HepG2 (cell line): ENCODE measurements around the gene WWP2. TPM values are rescaled to one million over a fixed set of nuclear protein-coding genes. Genes with fewer than 3 reads are reported as not detected.

Source experiments
- GFI1 ChIP-seq: sonication (generic); formaldehyde crosslinking; IDR thresholded peaks from 2 replicates; pipeline ENCODE4 v1.5.0; 2020; ENCODE audit warnings: missing genetic modification reagents, mild to moderate bottlenecking, borderline replicate concordance
- HHEX ChIP-seq: IDR thresholded peaks from 2 replicates; pipeline ENCODE4 v1.6.1; 2016; ENCODE audit warnings: control low read depth
- HMGA1 ChIP-seq: sonication (generic); formaldehyde crosslinking; conservative IDR thresholded peaks from 2 replicates; pipeline ENCODE4 v1.4.0; 2020; ENCODE audit warnings: missing genetic modification reagents
- HNRNPUL1 ChIP-seq: fragments of 200-400 bp; formaldehyde crosslinking; IDR thresholded peaks from 2 replicates; pipeline ENCODE4 v1.6.1; 2017; ENCODE audit warnings: low read depth, mild to moderate bottlenecking, low read length, moderate library complexity
- KMT2B ChIP-seq: IDR thresholded peaks from 2 replicates; pipeline ENCODE4 v1.6.1; 2016; ENCODE audit warnings: missing genetic modification reagents, missing compliant biosample characterization
- NFIC ChIP-seq: IDR thresholded peaks from 2 replicates; pipeline ENCODE4 v1.6.1; 2012; ENCODE audit warnings: mild to moderate bottlenecking, low read length, inconsistent platforms
- NFYC ChIP-seq: IDR thresholded peaks from 2 replicates; pipeline ENCODE4 v1.6.1; 2016; ENCODE audit warnings: missing genetic modification reagents, missing compliant biosample characterization
- POLR2G ChIP-seq: fragments of 200-400 bp; formaldehyde crosslinking; IDR thresholded peaks from 2 replicates; pipeline ENCODE4 v1.6.1; 2018; ENCODE audit warnings: mild to moderate bottlenecking, low read depth, low read length, moderate library complexity
- RARA ChIP-seq: IDR thresholded peaks from 2 replicates; pipeline ENCODE4 v1.6.1; 2016; ENCODE audit warnings: missing genetic modification reagents, missing compliant biosample characterization
- RARG ChIP-seq: sonication (generic); formaldehyde crosslinking; IDR thresholded peaks from 2 replicates; pipeline ENCODE4 v1.4.0; 2020; ENCODE audit warnings: low read depth, mild to moderate bottlenecking, missing genetic modification reagents
- RBFOX2 ChIP-seq: fragments of 200-400 bp; formaldehyde crosslinking; IDR thresholded peaks from 2 replicates; pipeline ENCODE4 v1.6.1; 2017; ENCODE audit warnings: low read depth, mild to moderate bottlenecking, low read length
- RELA ChIP-seq: sonication (generic); formaldehyde crosslinking; IDR thresholded peaks from 2 replicates; pipeline ENCODE4 v1.4.0; 2020; ENCODE audit warnings: missing genetic modification reagents
- SOX6 ChIP-seq, 2 experiments: fragments of 450-650 bp in 1 of 2; sonication (generic) in 1 of 2; formaldehyde crosslinking in 1 of 2; IDR thresholded peaks; 2 replicates each; pipeline versions ENCODE4 v1.4.0 to v1.6.1; 2017 to 2020; ENCODE audit warnings: antibody characterized with exemption in 1 of 2, mild to moderate bottlenecking in 1 of 2, missing genetic modification reagents in 1 of 2
- TAF1 ChIP-seq: sonication (generic); formaldehyde crosslinking; IDR thresholded peaks from 2 replicates; pipeline ENCODE4 v1.4.0; 2020; ENCODE audit warnings: missing genetic modification reagents
- TEAD2 ChIP-seq: sonication (generic); formaldehyde crosslinking; IDR thresholded peaks from 2 replicates; pipeline ENCODE4 v1.9.0; 2021; ENCODE audit warnings: missing genetic modification reagents
- YEATS2 ChIP-seq: sonication (generic); formaldehyde crosslinking; IDR thresholded peaks from 2 replicates; pipeline ENCODE4 v1.4.0; 2020; ENCODE audit warnings: missing genetic modification reagents, borderline replicate concordance
- ZNF260 ChIP-seq: sonication (generic); formaldehyde crosslinking; IDR thresholded peaks from 2 replicates; pipeline ENCODE4 v1.4.0; 2020; ENCODE audit warnings: missing genetic modification reagents, low read depth, mild to moderate bottlenecking, borderline replicate concordance
- ZNF331 ChIP-seq: sonication (generic); formaldehyde crosslinking; IDR thresholded peaks from 2 replicates; pipeline ENCODE4 v1.4.0; 2020; ENCODE audit warnings: missing genetic modification reagents
- ZNF441 ChIP-seq: sonication (generic); formaldehyde crosslinking; IDR thresholded peaks from 2 replicates; pipeline ENCODE4 v1.7.0; 2021; ENCODE audit warnings: missing genetic modification reagents, borderline replicate concordance
- ZNF572 ChIP-seq: sonication (generic); formaldehyde crosslinking; IDR thresholded peaks from 2 replicates; pipeline ENCODE4 v1.5.1; 2020; ENCODE audit warnings: mild to moderate bottlenecking, missing genetic modification reagents
- polyA plus RNA-seq, 8 experiments: library from polyadenylated mRNA; depleted of rRNA in 3 of 8; stranded (reverse) in 7 of 8; unstranded in 1 of 8; fragments of >200 nt; fragmentation: Illumina TruSeq in 4 of 8; extraction: Trizol in 4 of 8; gene quantifications; 2 replicates each; pipeline versions ENCODE4 v1.2.1 to v1.2.3, GENCODE V29; 2011 to 2016; ENCODE audit warnings: low read depth in 4 of 8, missing spikeins in 1 of 8, mixed read lengths in 1 of 8; ENCODE audit not compliant: insufficient read depth in 1 of 8
- total RNA-seq, 5 experiments: library from RNA; depleted of rRNA; stranded (reverse); fragments of >200 nt; fragmentation: Illumina TruSeq; extraction: Trizol; gene quantifications; 2 replicates each; pipeline ENCODE4 v1.2.3, GENCODE V29; 2016; ENCODE audit warnings: low read depth in 1 of 5
- TF ChIP-seq, protein P1 (sequence below): fragments of 450-650 bp; IDR thresholded peaks from 2 replicates; pipeline ENCODE4 v1.6.1; 2016
- TF ChIP-seq, protein P2 (sequence below): sonication (generic); formaldehyde crosslinking; conservative IDR thresholded peaks from 2 replicates; pipeline ENCODE4 v1.4.0; 2020; ENCODE audit warnings: missing genetic modification reagents
- TF ChIP-seq, protein P3 (sequence below): sonication (generic); formaldehyde crosslinking; IDR thresholded peaks from 2 replicates; pipeline ENCODE4 v1.4.0; 2020; ENCODE audit warnings: missing genetic modification reagents

Gene WWP2
- total and polyA plus RNA-seq, 2 of the 13 experiments (the other 11 are each of a cell fraction or from before 2014, with no cell fraction given) = 11.4 to 28.2 TPM

GRCh38 chr16:69830534-69831211, 68.5 kb downstream of the WWP2 start (continued):
- TF ChIP-seq YEATS2 (CRISPR knock-in tag) = peak; percentile 47; the same call in 1 of the 2 replicates
- no peak for TF ChIP-seq HNRNPUL1
- TF ChIP-seq RELA (CRISPR knock-in tag) = peak; percentile 83; the same call in 1 of the 2 replicates
- peak; percentile 72; the same call in 1 of the 2 replicates for TF ChIP-seq RBFOX2
- TF ChIP-seq TAF1 (CRISPR knock-in tag) = peak; percentile 60; the same call in 1 of the 2 replicates
- TF ChIP-seq TEAD2 (CRISPR knock-in tag) = no peak
- peak; percentile 48 for TF ChIP-seq NFYC (CRISPR knock-in tag)
- TF ChIP-seq, protein P1, sequence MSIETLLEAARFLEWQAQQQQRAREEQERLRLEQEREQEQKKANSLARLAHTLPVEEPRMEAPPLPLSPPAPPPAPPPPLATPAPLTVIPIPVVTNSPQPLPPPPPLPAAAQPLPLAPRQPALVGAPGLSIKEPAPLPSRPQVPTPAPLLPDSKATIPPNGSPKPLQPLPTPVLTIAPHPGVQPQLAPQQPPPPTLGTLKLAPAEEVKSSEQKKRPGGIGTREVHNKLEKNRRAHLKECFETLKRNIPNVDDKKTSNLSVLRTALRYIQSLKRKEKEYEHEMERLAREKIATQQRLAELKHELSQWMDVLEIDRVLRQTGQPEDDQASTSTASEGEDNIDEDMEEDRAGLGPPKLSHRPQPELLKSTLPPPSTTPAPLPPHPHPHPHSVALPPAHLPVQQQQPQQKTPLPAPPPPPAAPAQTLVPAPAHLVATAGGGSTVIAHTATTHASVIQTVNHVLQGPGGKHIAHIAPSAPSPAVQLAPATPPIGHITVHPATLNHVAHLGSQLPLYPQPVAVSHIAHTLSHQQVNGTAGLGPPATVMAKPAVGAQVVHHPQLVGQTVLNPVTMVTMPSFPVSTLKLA = no peak
- TF ChIP-seq POLR2G = peak; percentile 89
- TF ChIP-seq ZNF572 (CRISPR knock-in tag) = no peak
- TF ChIP-seq NFIC = peak; percentile 56; the same call in 1 of the 2 replicates
- peak; percentile 68; the same call in 1 of the 2 replicates for TF ChIP-seq ZNF441 (CRISPR knock-in tag)
- peak; percentile 81 for TF ChIP-seq RARA (CRISPR knock-in tag)
- TF ChIP-seq ZNF331 (CRISPR knock-in tag) = 0 out of 2 replicates have a peak, but pooled peaks have one; percentile 30
- TF ChIP-seq HHEX (CRISPR knock-in tag) = peak; percentile 43; the same call in 1 of the 2 replicates
- TF ChIP-seq ZNF260 = no peak
- TF ChIP-seq, protein P2, sequence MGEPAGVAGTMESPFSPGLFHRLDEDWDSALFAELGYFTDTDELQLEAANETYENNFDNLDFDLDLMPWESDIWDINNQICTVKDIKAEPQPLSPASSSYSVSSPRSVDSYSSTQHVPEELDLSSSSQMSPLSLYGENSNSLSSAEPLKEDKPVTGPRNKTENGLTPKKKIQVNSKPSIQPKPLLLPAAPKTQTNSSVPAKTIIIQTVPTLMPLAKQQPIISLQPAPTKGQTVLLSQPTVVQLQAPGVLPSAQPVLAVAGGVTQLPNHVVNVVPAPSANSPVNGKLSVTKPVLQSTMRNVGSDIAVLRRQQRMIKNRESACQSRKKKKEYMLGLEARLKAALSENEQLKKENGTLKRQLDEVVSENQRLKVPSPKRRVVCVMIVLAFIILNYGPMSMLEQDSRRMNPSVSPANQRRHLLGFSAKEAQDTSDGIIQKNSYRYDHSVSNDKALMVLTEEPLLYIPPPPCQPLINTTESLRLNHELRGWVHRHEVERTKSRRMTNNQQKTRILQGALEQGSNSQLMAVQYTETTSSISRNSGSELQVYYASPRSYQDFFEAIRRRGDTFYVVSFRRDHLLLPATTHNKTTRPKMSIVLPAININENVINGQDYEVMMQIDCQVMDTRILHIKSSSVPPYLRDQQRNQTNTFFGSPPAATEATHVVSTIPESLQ (CRISPR knock-in tag) = no peak
- TF ChIP-seq HMGA1 = no peak
- TF ChIP-seq, protein P3, sequence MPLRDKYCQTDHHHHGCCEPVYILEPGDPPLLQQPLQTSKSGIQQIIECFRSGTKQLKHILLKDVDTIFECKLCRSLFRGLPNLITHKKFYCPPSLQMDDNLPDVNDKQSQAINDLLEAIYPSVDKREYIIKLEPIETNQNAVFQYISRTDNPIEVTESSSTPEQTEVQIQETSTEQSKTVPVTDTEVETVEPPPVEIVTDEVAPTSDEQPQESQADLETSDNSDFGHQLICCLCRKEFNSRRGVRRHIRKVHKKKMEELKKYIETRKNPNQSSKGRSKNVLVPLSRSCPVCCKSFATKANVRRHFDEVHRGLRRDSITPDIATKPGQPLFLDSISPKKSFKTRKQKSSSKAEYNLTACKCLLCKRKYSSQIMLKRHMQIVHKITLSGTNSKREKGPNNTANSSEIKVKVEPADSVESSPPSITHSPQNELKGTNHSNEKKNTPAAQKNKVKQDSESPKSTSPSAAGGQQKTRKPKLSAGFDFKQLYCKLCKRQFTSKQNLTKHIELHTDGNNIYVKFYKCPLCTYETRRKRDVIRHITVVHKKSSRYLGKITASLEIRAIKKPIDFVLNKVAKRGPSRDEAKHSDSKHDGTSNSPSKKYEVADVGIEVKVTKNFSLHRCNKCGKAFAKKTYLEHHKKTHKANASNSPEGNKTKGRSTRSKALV (CRISPR knock-in tag) = 0 out of 2 replicates have a peak, but pooled peaks have one; percentile 38
- peak; percentile 31; the same call in 1 of the 2 replicates for TF ChIP-seq GFI1 (CRISPR knock-in tag)
- no peak for TF ChIP-seq SOX6 (IDR thresholded peaks at IDR 0.05)
- peak; percentile 68 for TF ChIP-seq SOX6 (CRISPR knock-in tag; IDR thresholded peaks at IDR 0.05)
- 0 out of 2 replicates have a peak, but pooled peaks have one; percentile 19 for TF ChIP-seq KMT2B (CRISPR knock-in tag)
- TF ChIP-seq RARG = peak; percentile 72; the same call in 1 of the 2 replicates
